ENCODE results near the gene CAMK2B. TPM values are rescaled to one million over a fixed set of nuclear protein-coding genes. Genes with fewer than 3 reads are reported as not detected.
A peak's percentile ranks its signal among the peaks of the same experiment; 100 is the strongest.
"Not testable (repeated sequence)": the region's sequence is repeated elsewhere in the genome, so short reads cannot be mapped to it uniquely, and the experiment has no call there.

CAMK2B gene
- total and polyA plus RNA-seq, 4 donors: 2.4 to 12.8 (median 4.4) TPM; not detected in 1

- H3K4me3 ChIP-seq (ENCODE audit: low read length in 2 of 2): no peak overlapping the region
- DNase-seq: no peak
- intact Hi-C loops (cut with DNase I): no loop called here
Observed at GRCh38 chr7:44206008-44206407, 119.4 kb downstream of the CAMK2B start.

GRCh38 chr7:44201813-44202212 lies 123.6 kb downstream of the CAMK2B start:
- H3K9me3 ChIP-seq (ENCODE audit: control insufficient read depth, low read length): no peaks in the 10 kb centered on the region
- H3K4me1 ChIP-seq (ENCODE audit: control insufficient read depth in 1 of 2, insufficient read depth in 2 of 2, low read length in 2 of 2): peaks cover 0 to 3% of the 10 kb centered on the region in 2 donors
- H3K4me3 ChIP-seq (ENCODE audit: low read length in 2 of 2): peak overlapping the region; percentile 85 to 99
- DNase-seq (no peak), ATAC-seq (ENCODE audit: low FRiP score) (no peak)
- 18 to 20% methylated on average over 8 of the region's 8 CpGs for whole genome bisulfite sequencing, 2 donors
- H3K36me3 ChIP-seq (ENCODE audit: control insufficient read depth in 1 of 2, insufficient read depth in 2 of 2, low read length in 1 of 2): peaks cover 0 to 4% of the 10 kb centered on the region in 2 donors
- intact Hi-C loops (cut with DNase I): no loop called here
- no peaks in the 10 kb centered on the region for H3K27me3 ChIP-seq (ENCODE audit: control insufficient read depth in 1 of 2, insufficient read depth in 2 of 2, low read length in 1 of 2)
- no peak overlapping the region for H3K27ac ChIP-seq (ENCODE audit: low read depth in 1 of 2, low read length in 2 of 2)

More at GRCh38 chr7:44206008-44206407, 119.4 kb downstream of the CAMK2B start:
- no peak for ATAC-seq (ENCODE audit: low FRiP score)
- no peaks in the 10 kb centered on the region for H3K9me3 ChIP-seq (ENCODE audit: control insufficient read depth, low read length)
- peaks cover 0 to 3% of the 10 kb centered on the region in 2 donors for H3K4me1 ChIP-seq (ENCODE audit: control insufficient read depth in 1 of 2, insufficient read depth in 2 of 2, low read length in 2 of 2)
- no peaks in the 10 kb centered on the region for H3K27me3 ChIP-seq (ENCODE audit: control insufficient read depth in 1 of 2, insufficient read depth in 2 of 2, low read length in 1 of 2)
- peaks cover 11 to 19% of the 10 kb centered on the region in 2 donors for H3K36me3 ChIP-seq (ENCODE audit: control insufficient read depth in 1 of 2, insufficient read depth in 2 of 2, low read length in 1 of 2)
- no peak overlapping the region for H3K27ac ChIP-seq (ENCODE audit: low read depth in 1 of 2, low read length in 2 of 2)
- WGBS, 2 donors: 91 to 94% methylated on average over 5 of the region's 5 CpGs

DNA sequence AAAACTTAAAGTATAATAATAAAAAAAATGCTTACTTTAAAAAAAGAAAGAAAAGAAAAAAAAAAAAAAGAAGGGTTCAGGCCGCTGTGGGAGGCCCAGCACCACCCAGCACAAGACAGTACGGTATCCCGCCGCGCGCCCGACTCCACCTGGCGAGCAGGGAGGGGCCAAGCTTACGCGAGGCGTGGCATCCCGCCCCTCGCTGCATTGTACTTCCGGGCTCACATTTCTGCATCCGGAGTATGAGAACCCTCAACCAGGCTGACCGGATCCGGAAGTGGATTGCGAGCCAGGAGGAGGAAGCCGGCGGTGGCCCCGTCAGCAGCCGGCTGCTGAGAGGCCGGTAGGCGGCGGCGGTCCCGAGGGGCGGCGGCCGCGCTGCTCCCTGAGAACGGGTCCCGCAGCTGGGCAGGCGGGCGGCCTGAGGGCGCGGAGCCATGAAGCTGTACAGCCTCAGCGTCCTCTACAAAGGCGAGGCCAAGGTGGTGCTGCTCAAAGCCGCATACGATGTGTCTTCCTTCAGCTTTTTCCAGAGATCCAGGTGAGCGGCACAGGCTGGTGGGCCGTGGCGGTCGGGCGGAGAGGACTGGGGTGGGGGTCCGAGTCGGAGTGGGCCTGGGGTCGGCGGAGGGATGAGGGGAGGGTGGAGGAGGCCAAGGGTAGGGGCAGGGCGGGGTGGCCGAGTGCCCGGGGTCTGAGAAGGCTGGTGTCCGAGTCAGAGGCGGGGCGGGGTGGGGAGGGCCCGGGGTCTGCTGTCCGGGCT lies 124.5 kb downstream of the CAMK2B start, which contains the start of gene YKT6:
YKT6 (plus strand) TSS at position 280 of the 763 bp plus-strand sequence; CDS start at position 438, 158 bp downstream.
- ATAC-seq (ENCODE audit: low FRiP score): peak; percentile 95
- H3K36me3 ChIP-seq (ENCODE audit: control insufficient read depth in 1 of 2, insufficient read depth in 2 of 2, low read length in 1 of 2): peaks cover 0 to 2% of the 10 kb centered on the region in 2 donors
- peak; percentile 96 to 97 for DNase-seq
- 0 to 1% methylated on average over 49 to 58 of the region's 58 CpGs for WGBS, 2 donors
- H3K4me1 ChIP-seq (ENCODE audit: control insufficient read depth in 1 of 2, insufficient read depth in 2 of 2, low read length in 2 of 2): peaks cover 0 to 3% of the 10 kb centered on the region in 2 donors
- peak within 1 kb of the TSS in 1 of 2 donors; percentile 79 for H3K27ac ChIP-seq (ENCODE audit: low read depth in 1 of 2, low read length in 2 of 2)
- peak within 1 kb of the TSS; percentile 85 to 99 for H3K4me3 ChIP-seq (ENCODE audit: low read length in 2 of 2)
- H3K9me3 ChIP-seq (ENCODE audit: control insufficient read depth, low read length): no peaks in the 10 kb centered on the region
- intact Hi-C loops (cut with DNase I): no loop called here
- no peaks in the 10 kb centered on the region for H3K27me3 ChIP-seq (ENCODE audit: control insufficient read depth in 1 of 2, insufficient read depth in 2 of 2, low read length in 1 of 2)

DNA sequence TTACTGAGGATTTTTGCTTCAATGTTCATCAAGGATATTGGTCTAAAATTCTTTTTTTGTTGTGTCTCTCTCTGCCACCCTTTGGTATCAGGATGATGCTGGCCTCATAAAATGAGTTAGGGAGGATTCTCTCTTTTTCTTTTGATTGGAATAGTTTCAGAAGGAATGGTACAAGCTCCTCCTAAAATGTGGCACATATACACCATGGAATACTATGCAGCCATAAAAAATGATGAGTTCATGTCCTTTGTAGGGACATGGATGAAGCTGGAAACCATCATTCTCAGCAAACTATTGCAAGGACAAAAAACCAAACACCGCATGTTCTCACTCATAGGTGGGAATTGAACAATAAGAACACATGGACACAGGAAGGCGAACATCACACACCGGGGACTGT lies 125.2 kb downstream of the CAMK2B start:
- intact Hi-C loops (cut with DNase I); H3K9me3 ChIP-seq (ENCODE audit: control insufficient read depth, low read length); ATAC-seq (ENCODE audit: low FRiP score); H3K4me1 ChIP-seq (ENCODE audit: control insufficient read depth in 1 of 2, insufficient read depth in 2 of 2, low read length in 2 of 2); H3K27me3 ChIP-seq (ENCODE audit: control insufficient read depth in 1 of 2, insufficient read depth in 2 of 2, low read length in 1 of 2); H3K4me3 ChIP-seq (ENCODE audit: low read length in 2 of 2); H3K27ac ChIP-seq (ENCODE audit: low read depth in 1 of 2, low read length in 2 of 2); H3K36me3 ChIP-seq (ENCODE audit: control insufficient read depth in 1 of 2, insufficient read depth in 2 of 2, low read length in 1 of 2); DNase-seq: not testable (repeated sequence)
- WGBS, 2 donors: 87 to 88% methylated on average over 3 of the region's 3 CpGs

DNA sequence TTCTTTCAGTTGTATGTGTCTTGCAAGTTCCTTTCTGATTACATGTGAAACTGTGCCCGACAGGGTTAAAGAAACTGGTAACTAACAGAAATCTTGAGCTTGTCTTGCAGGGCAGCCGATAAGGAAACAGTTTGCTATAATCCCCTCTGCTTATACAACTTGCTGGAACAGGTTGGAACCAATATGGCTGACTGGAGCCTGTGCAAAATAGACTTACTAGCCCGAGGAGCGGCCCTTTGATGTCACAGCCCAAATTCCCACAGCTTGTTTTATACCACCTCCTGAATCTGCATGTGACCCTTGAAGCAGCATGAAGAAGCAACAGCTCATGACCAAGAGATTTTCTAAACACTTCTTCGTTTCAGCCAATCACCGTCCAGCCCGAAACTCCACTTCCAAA lies 127.9 kb downstream of the CAMK2B start:
- Histone ChIP-seq H3K27me3 (ENCODE audit: control insufficient read depth in 1 of 2, insufficient read depth in 2 of 2, low read length in 1 of 2) (no peaks in the 10 kb centered on the region), H3K4me1 (ENCODE audit: control insufficient read depth in 1 of 2, insufficient read depth in 2 of 2, low read length in 2 of 2) (peaks cover 0 to under 1% of the 10 kb centered on the region in 2 donors), H3K27ac (ENCODE audit: low read depth in 1 of 2, low read length in 2 of 2) (no peak overlapping the region), H3K9me3 (ENCODE audit: control insufficient read depth, low read length) (no peaks in the 10 kb centered on the region), H3K36me3 (ENCODE audit: control insufficient read depth in 1 of 2, insufficient read depth in 2 of 2, low read length in 1 of 2) (no peaks in the 10 kb centered on the region), H3K4me3 (ENCODE audit: low read length in 2 of 2) (no peak overlapping the region)
- ATAC-seq (ENCODE audit: low FRiP score): no peak
- WGBS, 2 donors: 77 to 78% methylated on average over 7 of the region's 7 CpGs
- intact Hi-C loops (cut with DNase I): loop anchor here (2.0 to 5.0 kb wide), 2 partner anchors 125 kb away; no protein-coding TSS in a partner anchor
- no peak for DNase-seq

DNA sequence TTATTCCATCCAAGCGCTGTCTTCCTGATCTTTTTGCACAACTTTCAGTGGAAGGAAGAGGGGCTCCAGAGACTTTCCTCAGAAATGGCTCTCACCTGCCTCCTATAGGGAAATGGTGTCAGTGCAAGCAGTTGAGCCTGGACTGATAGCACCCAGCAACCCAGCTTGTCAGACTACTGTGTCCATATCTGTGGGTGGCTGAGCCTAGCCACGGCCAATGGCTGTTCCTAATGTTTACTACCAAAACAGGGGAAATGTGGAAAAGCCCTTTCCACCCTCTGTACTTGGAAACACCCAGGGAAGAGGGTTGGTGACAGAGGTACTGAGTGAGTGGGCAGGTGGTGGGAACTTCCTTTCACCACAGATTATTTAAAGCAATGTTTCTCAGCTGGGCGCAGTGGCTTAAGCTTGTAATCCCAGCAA lies 128.9 kb downstream of the CAMK2B start:
- Histone ChIP-seq H3K9me3 (ENCODE audit: control insufficient read depth, low read length) (no peaks in the 10 kb centered on the region), H3K36me3 (ENCODE audit: control insufficient read depth in 1 of 2, insufficient read depth in 2 of 2, low read length in 1 of 2) (no peaks in the 10 kb centered on the region), H3K4me3 (ENCODE audit: low read length in 2 of 2) (no peak overlapping the region), H3K27ac (ENCODE audit: low read depth in 1 of 2, low read length in 2 of 2) (no peak overlapping the region), H3K4me1 (ENCODE audit: control insufficient read depth in 1 of 2, insufficient read depth in 2 of 2, low read length in 2 of 2) (no peaks in the 10 kb centered on the region), H3K27me3 (ENCODE audit: control insufficient read depth in 1 of 2, insufficient read depth in 2 of 2, low read length in 1 of 2) (no peaks in the 10 kb centered on the region)
- peak; percentile 60 for ATAC-seq (ENCODE audit: low FRiP score)
- intact Hi-C loops (cut with DNase I): loop anchor here (2.0 to 5.0 kb wide), 2 partner anchors 124 kb away; no protein-coding TSS in a partner anchor
- DNase-seq: no peak
- WGBS, 2 donors: 32 to 33% methylated on average over 3 of the region's 3 CpGs

GRCh38 chr7:44195889-44196288 lies 129.5 kb downstream of the CAMK2B start:
- H3K4me1 ChIP-seq (ENCODE audit: control insufficient read depth in 1 of 2, insufficient read depth in 2 of 2, low read length in 2 of 2): no peaks in the 10 kb centered on the region
- intact Hi-C loops (cut with DNase I): loop anchor here (2.0 to 5.0 kb wide), 2 partner anchors 123 to 124 kb away; no protein-coding TSS in a partner anchor
- DNase-seq (no peak), ATAC-seq (ENCODE audit: low FRiP score) (no peak)
- no peaks in the 10 kb centered on the region for H3K9me3 ChIP-seq (ENCODE audit: control insufficient read depth, low read length)
- no peak overlapping the region for H3K27ac ChIP-seq (ENCODE audit: low read depth in 1 of 2, low read length in 2 of 2)
- H3K27me3 ChIP-seq (ENCODE audit: control insufficient read depth in 1 of 2, insufficient read depth in 2 of 2, low read length in 1 of 2): no peaks in the 10 kb centered on the region
- 49 to 52% methylated on average over 1 of the region's 1 CpG for WGBS, 2 donors
- no peak overlapping the region for H3K4me3 ChIP-seq (ENCODE audit: low read length in 2 of 2)
- no peaks in the 10 kb centered on the region for H3K36me3 ChIP-seq (ENCODE audit: control insufficient read depth in 1 of 2, insufficient read depth in 2 of 2, low read length in 1 of 2)

DNA sequence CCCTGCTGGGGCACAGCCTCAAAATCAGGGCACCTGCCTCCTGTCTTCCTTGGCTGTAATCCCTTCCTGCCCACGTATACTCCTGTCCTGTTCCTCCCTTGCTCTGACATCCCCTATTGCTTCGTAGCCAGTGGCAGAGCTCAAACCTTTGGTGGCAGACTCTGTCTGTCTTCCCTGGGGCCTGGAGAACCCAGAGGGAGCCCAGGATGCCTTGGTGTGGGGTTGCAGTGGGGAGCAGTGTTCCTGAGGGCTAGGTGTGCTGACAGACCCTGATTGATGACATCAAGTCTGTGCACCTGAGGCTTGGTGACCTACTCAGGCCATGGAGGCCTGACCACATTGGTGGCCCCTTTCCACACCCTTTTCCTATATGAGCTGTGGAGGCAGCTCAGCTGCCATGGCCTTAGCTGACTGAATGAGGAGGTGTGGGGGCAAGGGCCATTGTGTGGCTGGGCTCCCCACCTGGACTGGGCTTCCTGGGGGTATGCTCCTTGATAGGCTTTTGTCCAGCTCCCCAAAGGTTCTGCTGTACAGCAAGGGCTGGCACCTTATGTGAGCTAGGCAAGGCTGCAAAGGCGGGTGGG lies 130.7 kb downstream of the CAMK2B start:
- no peak for DNase-seq
- no peaks in the 10 kb centered on the region for H3K4me1 ChIP-seq (ENCODE audit: control insufficient read depth in 1 of 2, insufficient read depth in 2 of 2, low read length in 2 of 2)
- intact Hi-C loops (cut with DNase I): loop anchor here in 1 of 2 donors (5.0 kb wide), 1 partner anchor 122 kb away; no protein-coding TSS in a partner anchor
- no peak for ATAC-seq (ENCODE audit: low FRiP score)
- H3K27ac ChIP-seq (ENCODE audit: low read depth in 1 of 2, low read length in 2 of 2): no peak overlapping the region
- no peak overlapping the region for H3K4me3 ChIP-seq (ENCODE audit: low read length in 2 of 2)
- H3K9me3 ChIP-seq (ENCODE audit: control insufficient read depth, low read length): no peaks in the 10 kb centered on the region
- H3K27me3 ChIP-seq (ENCODE audit: control insufficient read depth in 1 of 2, insufficient read depth in 2 of 2, low read length in 1 of 2): no peaks in the 10 kb centered on the region
- 77 to 81% methylated on average over 3 of the region's 3 CpGs for WGBS, 2 donors
- no peaks in the 10 kb centered on the region for H3K36me3 ChIP-seq (ENCODE audit: control insufficient read depth in 1 of 2, insufficient read depth in 2 of 2, low read length in 1 of 2)
